ENCODE data around the gene PSAPL1. TPM values are rescaled to one million over a fixed set of nuclear protein-coding genes. Genes with fewer than 3 reads are reported as not detected.
A peak's percentile ranks its signal among the peaks of the same experiment; 100 is the strongest.

The PSAPL1 gene, protein sequence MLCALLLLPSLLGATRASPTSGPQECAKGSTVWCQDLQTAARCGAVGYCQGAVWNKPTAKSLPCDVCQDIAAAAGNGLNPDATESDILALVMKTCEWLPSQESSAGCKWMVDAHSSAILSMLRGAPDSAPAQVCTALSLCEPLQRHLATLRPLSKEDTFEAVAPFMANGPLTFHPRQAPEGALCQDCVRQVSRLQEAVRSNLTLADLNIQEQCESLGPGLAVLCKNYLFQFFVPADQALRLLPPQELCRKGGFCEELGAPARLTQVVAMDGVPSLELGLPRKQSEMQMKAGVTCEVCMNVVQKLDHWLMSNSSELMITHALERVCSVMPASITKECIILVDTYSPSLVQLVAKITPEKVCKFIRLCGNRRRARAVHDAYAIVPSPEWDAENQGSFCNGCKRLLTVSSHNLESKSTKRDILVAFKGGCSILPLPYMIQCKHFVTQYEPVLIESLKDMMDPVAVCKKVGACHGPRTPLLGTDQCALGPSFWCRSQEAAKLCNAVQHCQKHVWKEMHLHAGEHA
- not detected in 2 replicates for total RNA-seq (2014; rRNA removed; shearing (Covaris generic))

DNA sequence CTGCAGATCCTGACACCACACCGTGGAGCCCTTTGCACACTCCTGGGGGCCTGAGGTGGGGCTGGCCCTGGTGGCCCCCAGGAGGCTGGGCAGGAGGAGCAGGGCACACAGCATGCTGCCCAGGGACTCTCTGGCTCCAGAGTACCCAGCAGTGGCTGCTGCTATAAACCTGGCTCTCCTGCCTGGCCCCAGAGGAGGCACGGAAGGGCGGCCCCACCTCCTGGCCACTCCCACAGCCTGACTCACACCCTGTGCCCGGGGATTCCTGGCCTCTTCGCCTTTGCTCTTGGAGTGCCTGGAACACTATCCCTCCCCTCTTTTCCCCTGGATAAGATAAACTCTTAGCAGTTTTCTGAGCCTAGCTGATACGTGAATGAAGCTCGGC is at the start of gene PSAPL1:
TSS of gene PSAPL1 (minus strand) at position 165 of the 385 bp plus-strand sequence. CDS start at position 114, 51 bp downstream.
- H3K27ac ChIP-seq, result no peak within 1 kb of the TSS
- H3K4me3 ChIP-seq, result no peak within 1 kb of the TSS
- DNase-seq, result peak in 1 of 2 experiments; percentile 32
- no peaks in the 10 kb centered on the region for H3K36me3 ChIP-seq
- peaks cover 2% of the 10 kb centered on the region; the same call in 1 of the 2 replicates for H3K4me1 ChIP-seq
- no peaks in the 10 kb centered on the region for H3K27me3 ChIP-seq
- H3K9me3 ChIP-seq (replicated peaks), result no peaks in the 10 kb centered on the region

DNA sequence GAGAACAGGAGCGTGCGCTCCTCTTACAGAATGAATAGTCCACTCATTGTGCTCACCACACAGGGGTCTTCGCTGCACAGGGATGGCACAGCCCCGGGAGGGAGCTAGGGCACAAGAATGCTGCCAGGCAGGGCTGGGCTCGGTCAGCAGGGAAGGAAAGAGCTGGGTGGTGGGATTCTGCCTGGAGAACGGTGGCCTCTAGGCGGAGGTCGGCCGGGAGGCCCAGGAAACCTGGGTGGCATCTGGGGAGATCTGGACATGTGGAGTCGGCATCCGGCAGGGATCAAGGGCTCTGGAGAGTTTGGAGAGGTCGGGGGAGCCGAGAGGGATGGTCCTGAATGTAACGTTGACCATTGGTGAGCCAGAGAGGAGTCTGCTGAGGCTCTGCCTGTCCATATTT is 46.5 kb upstream of the PSAPL1 start:
- no peaks in the 10 kb centered on the region for H3K4me1 ChIP-seq
- H3K4me3 ChIP-seq, result no peak overlapping the region
- peaks cover 14% of the 10 kb centered on the region for H3K27me3 ChIP-seq
- no peak for DNase-seq
- no peaks in the 10 kb centered on the region for H3K36me3 ChIP-seq
- H3K27ac ChIP-seq, result no peak overlapping the region
- no peaks in the 10 kb centered on the region for H3K9me3 ChIP-seq (replicated peaks)

DNA sequence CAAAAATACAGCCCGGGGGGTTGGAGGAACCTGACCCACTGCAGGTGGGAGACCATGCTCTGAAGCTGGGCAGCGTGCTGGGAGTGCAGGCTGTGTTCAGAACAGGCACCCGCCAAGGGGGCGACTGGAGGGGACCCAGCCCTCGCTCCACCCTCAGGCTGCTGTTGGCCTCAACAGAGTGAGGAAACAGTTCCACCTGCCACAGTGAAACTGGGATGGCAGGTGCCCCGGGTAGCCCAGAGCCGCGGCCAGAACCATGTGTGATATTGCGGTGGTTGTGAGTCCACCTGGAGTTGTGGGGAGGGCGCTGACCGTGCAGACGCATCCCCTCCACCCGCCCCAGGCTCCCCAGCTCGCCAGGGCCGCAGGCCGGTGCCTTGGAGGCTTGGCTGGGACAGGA is 45.7 kb upstream of the PSAPL1 start:
- Histone ChIP-seq H3K36me3 (no peaks in the 10 kb centered on the region), H3K27me3 (peaks cover 8% of the 10 kb centered on the region)
- DNase-seq, result no peak

DNA sequence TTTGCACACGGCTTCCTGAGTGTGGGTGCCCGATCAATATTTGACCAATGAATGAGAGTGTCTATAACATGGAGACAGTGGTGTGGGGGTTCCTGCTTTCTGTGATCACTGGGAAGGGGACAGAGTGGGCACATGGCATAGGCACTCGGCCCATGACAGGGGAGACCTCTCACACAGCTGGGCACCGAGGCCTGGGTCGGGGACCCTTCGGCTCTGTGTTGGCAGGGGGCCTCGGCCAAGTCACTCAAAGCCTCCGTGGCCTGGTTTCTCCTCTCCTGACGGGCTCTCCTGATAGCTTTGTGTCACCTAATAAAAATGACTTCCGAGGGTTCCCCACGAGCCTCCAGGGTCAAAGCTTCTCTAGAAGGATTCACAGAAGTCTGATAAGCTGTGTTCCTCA is 43.9 kb upstream of the PSAPL1 start:
- no peaks in the 10 kb centered on the region for H3K36me3 ChIP-seq
- no peaks in the 10 kb centered on the region; the same call in 1 of the 2 replicates for H3K27me3 ChIP-seq
- DNase-seq, result no peak
- no peak overlapping the region for H3K4me3 ChIP-seq
- H3K27ac ChIP-seq, result no peak overlapping the region
- H3K9me3 ChIP-seq (replicated peaks), result no peaks in the 10 kb centered on the region
- no peaks in the 10 kb centered on the region for H3K4me1 ChIP-seq

More for the DNA sequence above, 45.7 kb upstream of the PSAPL1 start:
- H3K27ac ChIP-seq, result no peak overlapping the region
- H3K4me3 ChIP-seq, result no peak overlapping the region
- H3K9me3 ChIP-seq (replicated peaks), result no peaks in the 10 kb centered on the region
- H3K4me1 ChIP-seq, result no peaks in the 10 kb centered on the region

DNA sequence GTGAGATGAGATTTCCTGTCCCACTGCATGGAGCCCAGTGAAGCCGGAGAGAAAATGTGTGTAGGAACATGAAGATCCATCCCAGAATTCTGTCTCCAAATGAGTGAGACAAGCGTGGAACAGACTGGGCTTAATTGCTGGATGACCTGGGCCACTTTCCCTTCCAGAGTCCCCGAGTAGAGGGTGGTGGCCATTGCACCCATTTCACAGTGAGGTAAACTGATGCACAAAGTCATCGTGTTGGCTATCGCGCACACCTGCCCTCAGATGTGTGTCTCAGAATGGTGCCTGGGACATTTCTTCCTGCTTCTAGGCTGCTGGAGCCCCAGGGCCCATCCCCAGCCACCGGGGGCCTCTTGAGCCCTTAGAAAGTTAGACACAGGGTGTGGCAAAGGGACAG is 43.0 kb upstream of the PSAPL1 start:
- Histone ChIP-seq H3K27me3 (no peaks in the 10 kb centered on the region; the same call in 1 of the 2 replicates), H3K4me1 (no peaks in the 10 kb centered on the region), H3K27ac (no peak overlapping the region), H3K36me3 (no peaks in the 10 kb centered on the region), H3K9me3 (replicated peaks) (no peaks in the 10 kb centered on the region), H3K4me3 (no peak overlapping the region)
- no peak for DNase-seq

DNA sequence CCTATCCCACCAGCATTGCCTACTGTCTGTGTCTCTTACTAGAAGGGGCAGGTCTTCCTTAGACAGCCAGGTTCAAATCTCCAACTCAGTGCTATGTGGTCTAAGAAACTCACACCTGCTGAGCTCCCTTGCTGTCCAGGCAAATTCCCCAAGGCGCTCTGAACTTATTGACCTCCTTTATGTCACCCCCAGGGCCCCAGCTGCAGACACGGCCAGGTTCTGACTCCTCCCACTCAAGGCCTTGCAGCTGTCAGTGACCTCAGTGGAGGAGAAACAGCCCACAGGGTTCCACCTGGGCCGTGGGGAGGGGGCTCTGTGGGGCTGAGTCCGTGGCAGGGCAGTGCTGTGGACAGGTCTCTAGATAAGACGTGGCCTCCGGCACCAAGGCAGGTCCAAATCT is 42.1 kb upstream of the PSAPL1 start:
- no peak overlapping the region for H3K27ac ChIP-seq
- DNase-seq, result no peak
- no peak overlapping the region for H3K4me3 ChIP-seq
- H3K4me1 ChIP-seq, result no peaks in the 10 kb centered on the region; the same call in 1 of the 2 replicates
- no peaks in the 10 kb centered on the region for H3K36me3 ChIP-seq
- H3K27me3 ChIP-seq, result no peaks in the 10 kb centered on the region; the same call in none of the 2 replicates
- no peaks in the 10 kb centered on the region for H3K9me3 ChIP-seq (replicated peaks)

DNA sequence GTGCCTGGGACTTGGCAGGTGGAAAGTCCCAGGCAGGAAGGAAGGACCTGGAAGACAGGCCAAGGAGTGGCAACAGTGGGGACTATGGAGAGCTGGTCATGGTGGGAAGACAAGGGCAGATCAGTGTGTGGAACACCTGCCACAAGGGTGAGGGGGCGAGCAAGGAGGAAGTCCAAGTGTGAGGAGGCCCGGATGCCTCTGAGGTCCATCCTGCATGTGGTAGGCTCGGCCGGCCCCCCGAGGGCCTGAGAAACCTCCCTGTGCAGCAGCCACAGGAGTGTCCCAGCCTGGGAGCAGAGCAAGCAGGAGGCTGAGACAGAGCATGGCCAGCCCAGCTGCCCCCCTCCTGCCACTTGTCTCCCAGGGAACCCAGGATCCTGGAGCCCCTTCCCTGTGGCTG is 40.5 kb upstream of the PSAPL1 start:
- H3K4me1 ChIP-seq, result no peaks in the 10 kb centered on the region; the same call in 1 of the 2 replicates
- DNase-seq, result no peak
- H3K36me3 ChIP-seq, result no peaks in the 10 kb centered on the region
- H3K4me3 ChIP-seq, result no peak overlapping the region
- no peak overlapping the region for H3K27ac ChIP-seq
- H3K27me3 ChIP-seq, result no peaks in the 10 kb centered on the region; the same call in none of the 2 replicates
- H3K9me3 ChIP-seq (replicated peaks), result no peaks in the 10 kb centered on the region

DNA sequence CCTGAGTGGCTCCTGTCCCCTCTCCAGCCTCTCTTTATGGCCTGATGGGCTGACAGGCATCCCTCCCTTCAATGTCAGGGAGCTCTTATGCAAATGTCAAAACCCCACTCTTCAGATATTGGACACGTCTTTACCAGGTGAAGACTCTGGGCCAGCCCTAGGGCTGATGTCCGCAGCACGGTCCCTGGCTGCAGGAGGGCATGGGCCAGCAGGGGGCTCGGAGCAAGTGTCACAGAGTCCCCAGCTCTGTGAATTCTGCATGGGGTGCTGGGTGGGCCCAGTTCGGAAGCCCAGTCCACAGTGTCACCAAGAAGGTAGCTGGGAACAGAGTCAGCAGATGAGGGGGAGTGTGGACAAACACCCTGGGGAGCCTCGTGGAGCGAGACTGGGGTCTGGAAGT is 39.6 kb upstream of the PSAPL1 start:
- H3K9me3 ChIP-seq (replicated peaks), result no peaks in the 10 kb centered on the region
- H3K36me3 ChIP-seq, result no peaks in the 10 kb centered on the region
- no peak overlapping the region for H3K27ac ChIP-seq
- H3K27me3 ChIP-seq, result no peaks in the 10 kb centered on the region; the same call in none of the 2 replicates
- no peak for DNase-seq
- no peak overlapping the region for H3K4me3 ChIP-seq
- H3K4me1 ChIP-seq, result no peaks in the 10 kb centered on the region; the same call in 1 of the 2 replicates

DNA sequence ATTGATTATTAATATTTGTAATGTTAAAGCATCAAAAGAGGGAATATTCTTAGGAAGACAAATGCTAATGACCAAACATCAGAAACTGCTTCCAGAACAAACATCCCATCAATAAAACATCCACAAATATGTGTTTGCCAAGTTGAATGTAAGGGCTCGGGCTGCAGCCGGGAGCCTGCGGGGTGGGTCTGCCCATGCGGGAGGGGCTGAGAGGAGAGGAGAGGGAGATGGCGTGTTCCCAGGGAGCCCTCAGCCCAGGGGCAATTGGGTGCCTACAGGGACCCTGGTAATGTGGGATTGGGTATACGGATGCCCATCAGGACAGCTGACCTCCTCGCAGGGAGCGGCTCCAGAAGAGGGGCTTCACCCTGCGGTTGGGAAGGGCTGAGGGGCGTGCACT is 38.4 kb upstream of the PSAPL1 start:
- Histone ChIP-seq H3K9me3 (replicated peaks) (no peaks in the 10 kb centered on the region), H3K4me1 (no peaks in the 10 kb centered on the region; the same call in 1 of the 2 replicates), H3K27me3 (no peaks in the 10 kb centered on the region; the same call in 1 of the 2 replicates), H3K36me3 (no peaks in the 10 kb centered on the region), H3K27ac (no peak overlapping the region), H3K4me3 (no peak overlapping the region)
- DNase-seq, result no peak

DNA sequence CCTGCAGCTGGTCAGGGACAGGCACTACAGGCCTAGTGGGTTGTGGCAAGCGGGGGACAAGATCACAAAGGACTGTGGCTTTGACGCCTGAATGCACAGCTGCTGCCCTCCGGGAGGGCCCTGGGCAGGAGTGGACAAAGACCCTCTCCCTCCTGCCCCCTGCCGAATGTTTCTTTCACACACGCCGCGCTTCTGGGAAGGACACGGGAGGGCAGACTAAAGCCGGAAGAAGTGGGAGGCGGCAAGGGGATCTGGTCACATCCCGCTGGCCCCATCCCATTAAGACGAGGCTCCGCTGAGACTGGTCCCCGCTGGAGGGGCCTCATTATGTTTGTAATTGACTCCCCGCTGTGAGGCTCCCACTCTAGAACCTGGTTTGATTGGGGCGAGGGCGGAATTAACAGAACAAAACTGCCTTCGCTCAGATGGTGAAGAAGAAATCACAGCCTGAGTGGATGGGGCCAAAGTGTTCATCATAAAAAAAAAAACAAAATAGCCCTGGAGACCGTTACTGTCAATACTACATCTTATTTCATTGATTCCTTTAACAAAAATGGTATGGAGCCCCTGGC is 37.8 kb upstream of the PSAPL1 start:
- no peak overlapping the region for H3K27ac ChIP-seq
- DNase-seq, result peak; percentile 49 to 73
- H3K9me3 ChIP-seq (replicated peaks), result no peaks in the 10 kb centered on the region
- no peaks in the 10 kb centered on the region for H3K36me3 ChIP-seq
- H3K4me3 ChIP-seq, result no peak overlapping the region
- H3K4me1 ChIP-seq, result no peaks in the 10 kb centered on the region; the same call in 1 of the 2 replicates
- H3K27me3 ChIP-seq, result no peaks in the 10 kb centered on the region; the same call in 1 of the 2 replicates

DNA sequence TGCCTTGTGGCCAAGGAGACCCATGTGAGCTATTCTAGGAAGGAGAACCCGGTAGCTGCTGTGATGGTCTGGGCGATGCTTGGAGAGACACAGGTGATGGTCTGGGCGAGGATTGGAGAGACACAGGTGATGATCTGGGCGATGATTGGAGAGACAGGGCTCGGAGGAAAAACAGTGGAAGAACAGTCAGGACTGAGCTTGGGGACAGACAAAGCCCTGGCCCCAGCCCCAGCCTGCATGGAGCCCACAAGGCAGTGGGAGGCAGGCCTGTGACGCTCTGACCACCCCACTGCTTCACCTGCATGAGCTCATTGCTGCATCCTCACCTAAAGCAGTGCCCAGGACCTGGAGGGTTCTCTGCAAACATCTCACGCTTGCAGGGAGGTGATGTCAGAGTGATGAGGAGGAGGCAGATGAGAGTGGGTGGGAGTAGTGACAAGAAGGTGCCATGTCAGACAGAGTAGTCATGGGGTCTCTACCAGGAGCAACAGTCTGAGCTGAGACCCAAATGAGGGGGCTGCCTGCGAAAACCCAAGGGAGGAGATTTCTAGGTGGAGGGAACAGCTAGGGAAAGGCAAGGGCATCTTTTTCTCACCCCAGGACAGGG is 35.9 kb upstream of the PSAPL1 start:
- DNase-seq, result no peak
- H3K27me3 ChIP-seq, result no peaks in the 10 kb centered on the region; the same call in 1 of the 2 replicates
- no peaks in the 10 kb centered on the region for H3K9me3 ChIP-seq (replicated peaks)
- no peaks in the 10 kb centered on the region; the same call in 1 of the 2 replicates for H3K4me1 ChIP-seq
- no peaks in the 10 kb centered on the region for H3K36me3 ChIP-seq
- H3K4me3 ChIP-seq, result no peak overlapping the region
- H3K27ac ChIP-seq, result no peak overlapping the region

DNA sequence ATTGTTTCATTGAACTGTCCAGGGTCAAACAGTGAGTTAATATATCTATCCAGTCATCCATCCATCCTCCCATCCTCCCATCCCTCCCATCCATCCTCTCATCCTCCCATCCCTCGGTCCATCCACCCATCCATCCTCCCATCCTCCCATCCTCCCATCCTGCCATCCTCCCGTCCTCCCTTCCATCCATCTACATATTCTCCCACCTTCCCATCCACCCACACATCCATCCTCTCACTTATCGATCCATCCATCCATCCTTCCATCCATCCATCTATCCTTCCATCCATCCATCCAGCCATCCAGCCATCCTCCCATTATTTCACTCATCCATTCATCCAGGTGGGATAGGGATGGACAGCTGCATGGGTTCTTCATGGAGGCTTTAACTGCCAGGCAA is 35.4 kb upstream of the PSAPL1 start:
- H3K27me3 ChIP-seq, result no peaks in the 10 kb centered on the region; the same call in 1 of the 2 replicates
- no peaks in the 10 kb centered on the region; the same call in 1 of the 2 replicates for H3K4me1 ChIP-seq
- H3K36me3 ChIP-seq, result no peaks in the 10 kb centered on the region
- no peak overlapping the region for H3K27ac ChIP-seq
- H3K9me3 ChIP-seq (replicated peaks), result no peaks in the 10 kb centered on the region
- no peak for DNase-seq
- no peak overlapping the region for H3K4me3 ChIP-seq

DNA sequence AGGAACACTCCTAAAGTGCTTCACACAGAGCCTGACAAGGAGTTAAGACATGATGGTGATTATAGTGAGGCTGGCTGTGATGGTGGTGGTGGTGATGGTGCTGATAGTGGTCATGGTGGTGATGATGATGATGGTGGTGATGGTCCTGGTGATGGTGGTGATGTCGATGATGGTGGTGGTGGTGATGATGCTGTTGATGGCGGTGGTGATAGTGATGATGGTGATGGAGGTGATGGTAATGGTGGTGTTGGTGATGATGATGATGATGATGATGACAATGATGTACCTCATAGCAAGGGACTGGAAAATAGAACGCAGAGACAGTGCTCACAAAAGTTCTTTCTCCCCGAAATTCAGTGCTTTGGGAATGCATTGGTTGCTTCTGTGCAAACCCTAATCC is 34.3 kb upstream of the PSAPL1 start:
- Histone ChIP-seq H3K27me3 (no peaks in the 10 kb centered on the region; the same call in 1 of the 2 replicates), H3K9me3 (replicated peaks) (no peaks in the 10 kb centered on the region), H3K36me3 (no peaks in the 10 kb centered on the region), H3K4me3 (no peak overlapping the region), H3K4me1 (no peaks in the 10 kb centered on the region; the same call in 1 of the 2 replicates), H3K27ac (no peak overlapping the region)
- no peak for DNase-seq

DNA sequence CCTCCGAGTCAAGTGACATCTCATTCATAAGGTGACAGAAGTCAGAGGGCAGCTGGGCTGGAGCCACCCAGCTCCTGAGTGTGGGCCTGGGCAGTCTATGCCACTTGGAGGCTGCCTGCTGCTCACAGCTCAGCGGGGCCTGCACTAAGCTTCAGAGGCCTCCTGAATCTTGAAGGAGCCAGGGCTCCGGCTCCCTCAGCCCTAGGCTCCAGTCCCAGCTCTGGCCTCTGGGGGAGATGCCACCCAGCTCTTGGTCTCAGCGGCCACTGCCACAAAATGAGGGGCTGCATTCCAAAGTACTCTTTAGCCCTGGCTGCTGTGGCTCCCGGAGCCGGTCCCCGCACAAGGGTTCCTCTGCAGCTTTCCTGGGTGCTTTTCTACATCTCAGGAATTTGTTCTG is 32.7 kb upstream of the PSAPL1 start:
- H3K4me3 ChIP-seq, result no peak overlapping the region
- H3K36me3 ChIP-seq, result no peaks in the 10 kb centered on the region
- no peak overlapping the region for H3K27ac ChIP-seq
- no peaks in the 10 kb centered on the region for H3K9me3 ChIP-seq (replicated peaks)
- DNase-seq, result no peak
- no peaks in the 10 kb centered on the region; the same call in 1 of the 2 replicates for H3K27me3 ChIP-seq
- no peaks in the 10 kb centered on the region; the same call in 1 of the 2 replicates for H3K4me1 ChIP-seq

DNA sequence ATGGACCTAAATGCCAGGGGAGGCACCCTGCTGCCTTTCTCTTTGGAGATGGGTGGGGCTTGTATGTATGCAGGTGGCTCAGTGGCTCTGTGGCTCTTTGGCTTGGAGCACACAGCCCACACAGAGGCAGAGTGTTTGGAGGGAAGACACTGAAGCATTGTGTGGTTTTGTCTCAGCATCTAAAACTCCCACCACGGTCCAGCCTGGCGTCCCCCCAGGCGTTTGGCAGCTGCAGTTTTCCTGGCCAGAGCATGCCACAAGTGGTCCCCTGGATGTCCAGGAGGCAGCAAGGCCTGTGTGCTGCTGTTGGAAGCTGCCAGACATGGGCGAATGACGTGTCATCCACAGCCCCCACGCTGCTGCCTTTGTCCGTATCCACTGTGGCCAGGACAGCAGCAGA is 32.2 kb upstream of the PSAPL1 start:
- Histone ChIP-seq H3K27me3 (no peaks in the 10 kb centered on the region), H3K9me3 (replicated peaks) (no peaks in the 10 kb centered on the region)
- peak; percentile 35 to 63 for DNase-seq

More for the DNA sequence above, 32.2 kb upstream of the PSAPL1 start:
- Histone ChIP-seq H3K27ac (no peak overlapping the region), H3K4me1 (no peaks in the 10 kb centered on the region), H3K4me3 (no peak overlapping the region), H3K36me3 (no peaks in the 10 kb centered on the region)

Measured in SJCRH30 (cell line).